ENCODE results near the gene CENPP. TPM values are rescaled to one million over a fixed set of nuclear protein-coding genes. Genes with fewer than 3 reads are reported as not detected.
A peak's percentile ranks its signal among the peaks of the same experiment; 100 is the strongest.

CENPP gene
- 4.7 and 5.4 TPM in 2 replicates for total RNA-seq

DNA sequence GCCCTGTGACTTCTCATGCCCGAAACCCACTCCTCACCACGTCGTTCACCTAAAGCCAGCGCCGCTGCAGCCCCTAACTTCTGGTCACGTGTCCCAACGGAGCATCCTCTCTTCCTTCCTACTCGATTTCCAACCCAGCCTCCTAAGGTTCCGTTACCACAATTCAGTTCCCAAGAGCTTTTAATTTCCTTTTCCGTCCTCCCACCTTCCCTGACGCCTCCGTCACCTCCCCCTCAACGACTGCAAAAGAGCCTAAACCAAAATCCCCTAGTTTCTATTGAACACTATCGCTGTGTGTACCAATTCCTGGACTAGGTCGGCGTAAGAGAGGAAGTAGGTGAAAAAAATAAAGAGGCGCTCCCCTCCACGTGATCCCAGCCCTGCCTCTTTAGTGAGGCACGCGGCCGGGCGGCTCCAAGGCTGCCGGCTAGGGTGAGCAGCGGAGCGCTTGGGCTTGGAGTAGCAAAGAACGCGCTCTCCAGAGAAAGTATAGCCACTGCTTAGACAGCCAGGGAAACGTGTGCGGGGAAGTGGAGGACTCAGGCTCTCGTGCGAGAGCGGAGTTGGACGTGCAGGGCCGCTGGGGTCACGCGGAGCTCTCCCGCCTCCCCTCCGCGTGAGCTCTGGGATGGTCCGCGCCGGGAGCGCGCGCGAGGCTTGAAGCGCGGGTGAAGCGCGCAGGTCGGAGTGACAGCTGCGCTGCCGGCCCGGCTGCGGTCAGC, at the start of gene CENPP, which contains the start of gene NOL8:
Gene CENPP (plus strand): TSS at position 685 of the 722 bp plus-strand sequence.
Gene NOL8 (minus strand): TSS at position 82 of the 722 bp plus-strand sequence. CDS start 1,189 bp downstream, outside the sequence.
- peaks cover 14% of the 10 kb centered on the region for H3K4me1 ChIP-seq (ENCODE audit: insufficient read depth, low read length)
- H3K27me3 ChIP-seq (ENCODE audit: insufficient read depth, low read length) = no peaks in the 10 kb centered on the region
- H3K4me3 ChIP-seq (ENCODE audit: insufficient read depth, low read length) = peak within 1 kb of the TSS; percentile 95
- H3K36me3 ChIP-seq (ENCODE audit: insufficient read depth, low read length) = peaks cover 25% of the 10 kb centered on the region
- peak; percentile 85 for DNase-seq (ENCODE audit: insufficient read length, low spot score, missing footprints)
- peak within 1 kb of the TSS; percentile 95 for H2AFZ ChIP-seq (ENCODE audit: low read length)
- no peaks in the 10 kb centered on the region for H4K20me1 ChIP-seq (ENCODE audit: insufficient read depth, low read length)
- H3K79me2 ChIP-seq (ENCODE audit: insufficient read depth, low read length) = peaks cover 20% of the 10 kb centered on the region
- H3K4me2 ChIP-seq (ENCODE audit: insufficient read depth, low read length) = peak within 1 kb of the TSS; percentile 98
- H3K27ac ChIP-seq (ENCODE audit: low read depth, low read length) = peak within 1 kb of the TSS; percentile 100
- no peaks in the 10 kb centered on the region for H3K9me3 ChIP-seq (ENCODE audit: low read depth, low read length)
- TF ChIP-seq CTCF (IDR thresholded peaks at IDR 0.05; ENCODE audit: extremely low read depth, low read depth, low read length) = no peak

GRCh38 chr9:92276331-92277032, 49.3 kb upstream of the CENPP start:
- Histone ChIP-seq H3K27ac (ENCODE audit: low read depth, low read length) (peak overlapping the region; percentile 45), H2AFZ (ENCODE audit: low read length) (no peak overlapping the region), H3K27me3 (ENCODE audit: insufficient read depth, low read length) (no peaks in the 10 kb centered on the region), H3K4me1 (ENCODE audit: insufficient read depth, low read length) (peaks cover 16% of the 10 kb centered on the region), H4K20me1 (ENCODE audit: insufficient read depth, low read length) (no peaks in the 10 kb centered on the region), H3K36me3 (ENCODE audit: insufficient read depth, low read length) (peaks cover 94% of the 10 kb centered on the region), H3K79me2 (ENCODE audit: insufficient read depth, low read length) (peaks cover 37% of the 10 kb centered on the region), H3K4me3 (ENCODE audit: insufficient read depth, low read length) (no peak overlapping the region), H3K4me2 (ENCODE audit: insufficient read depth, low read length) (no peak overlapping the region), H3K9me3 (ENCODE audit: low read depth, low read length) (no peaks in the 10 kb centered on the region)
- DNase-seq (ENCODE audit: insufficient read length, low spot score, missing footprints) = no peak
- TF ChIP-seq CTCF (IDR thresholded peaks at IDR 0.05; ENCODE audit: extremely low read depth, low read depth, low read length) = no peak

DNA sequence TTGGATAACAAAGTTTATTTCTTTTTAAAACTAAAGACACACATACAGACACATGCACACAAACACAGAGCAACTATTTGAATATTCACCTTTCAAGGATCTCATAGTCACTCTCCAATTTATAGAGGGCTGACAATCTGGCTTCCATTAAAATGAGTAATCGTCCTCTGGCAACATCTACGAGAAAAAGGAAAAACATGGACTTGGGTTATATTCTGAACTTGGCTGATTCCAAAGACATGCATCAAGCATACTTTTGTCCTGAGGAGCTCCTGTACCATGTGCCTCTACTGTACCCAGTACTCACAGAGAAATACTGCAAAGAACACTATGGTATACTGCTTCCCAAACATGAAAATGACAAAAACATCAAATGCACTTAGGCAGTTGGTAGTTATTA, 47.6 kb upstream of the CENPP start:
- Histone ChIP-seq H3K27ac (ENCODE audit: low read depth, low read length) (peak overlapping the region; percentile 45), H3K27me3 (ENCODE audit: insufficient read depth, low read length) (no peaks in the 10 kb centered on the region), H4K20me1 (ENCODE audit: insufficient read depth, low read length) (no peaks in the 10 kb centered on the region), H3K4me2 (ENCODE audit: insufficient read depth, low read length) (no peak overlapping the region), H3K9me3 (ENCODE audit: low read depth, low read length) (no peaks in the 10 kb centered on the region), H3K4me1 (ENCODE audit: insufficient read depth, low read length) (peaks cover 16% of the 10 kb centered on the region), H2AFZ (ENCODE audit: low read length) (no peak overlapping the region), H3K4me3 (ENCODE audit: insufficient read depth, low read length) (no peak overlapping the region), H3K36me3 (ENCODE audit: insufficient read depth, low read length) (peaks cover 85% of the 10 kb centered on the region), H3K79me2 (ENCODE audit: insufficient read depth, low read length) (peaks cover 41% of the 10 kb centered on the region)
- peak; percentile 64 for DNase-seq (ENCODE audit: insufficient read length, low spot score, missing footprints)
- no peak for TF ChIP-seq CTCF (IDR thresholded peaks at IDR 0.05; ENCODE audit: extremely low read depth, low read depth, low read length)

GRCh38 chr9:92279302-92279701, 46.5 kb upstream of the CENPP start:
- TF ChIP-seq CTCF (IDR thresholded peaks at IDR 0.05; ENCODE audit: extremely low read depth, low read depth, low read length) = no peak
- H3K27me3 ChIP-seq (ENCODE audit: insufficient read depth, low read length) = no peaks in the 10 kb centered on the region
- H2AFZ ChIP-seq (ENCODE audit: low read length) = no peak overlapping the region
- peaks cover 48% of the 10 kb centered on the region for H3K79me2 ChIP-seq (ENCODE audit: insufficient read depth, low read length)
- H3K36me3 ChIP-seq (ENCODE audit: insufficient read depth, low read length) = peaks cover 82% of the 10 kb centered on the region
- H3K4me3 ChIP-seq (ENCODE audit: insufficient read depth, low read length) = no peak overlapping the region
- no peak overlapping the region for H3K4me2 ChIP-seq (ENCODE audit: insufficient read depth, low read length)
- no peak for DNase-seq (ENCODE audit: insufficient read length, low spot score, missing footprints)
- H3K9me3 ChIP-seq (ENCODE audit: low read depth, low read length) = no peaks in the 10 kb centered on the region
- peaks cover 16% of the 10 kb centered on the region for H3K4me1 ChIP-seq (ENCODE audit: insufficient read depth, low read length)
- H4K20me1 ChIP-seq (ENCODE audit: insufficient read depth, low read length) = no peaks in the 10 kb centered on the region
- H3K27ac ChIP-seq (ENCODE audit: low read depth, low read length) = no peak overlapping the region

All from osteoblast (primary cell).